CD4-positive, alpha-beta T cell treated with Interleukin-2 at 100 ng/mL for 4 hours (primary cell): ENCODE results near the gene ADAMTS6.
"Not testable (repeated sequence)": the region's sequence is repeated elsewhere in the genome, so short reads cannot be mapped to it uniquely, and the experiment has no call there.

Source experiments
- DNase-seq: peaks from one replicate; pipeline ENCODE4 v3.0.0-alpha.2; 2020; ENCODE audit warnings: low spot score

The ADAMTS6 gene

GRCh38 chr5:65468633-65469032, 13.1 kb downstream of the ADAMTS6 start:
- no peak for DNase-seq

GRCh38 chr5:65462139-65462705, 19.5 kb downstream of the ADAMTS6 start:
- no peak for DNase-seq

GRCh38 chr5:65461490-65461889, 20.2 kb downstream of the ADAMTS6 start:
- DNase-seq = no peak

GRCh38 chr5:65459995-65460394, 21.7 kb downstream of the ADAMTS6 start:
- no peak for DNase-seq

- DNase-seq = no peak
Measured at GRCh38 chr5:65455064-65455463, 26.7 kb downstream of the ADAMTS6 start.

- DNase-seq = no peak
Measured at GRCh38 chr5:65451436-65451835, 30.3 kb downstream of the ADAMTS6 start.

- no peak for DNase-seq
Measured at GRCh38 chr5:65446682-65447081, 35.0 kb downstream of the ADAMTS6 start.

GRCh38 chr5:65441800-65442199, 39.9 kb downstream of the ADAMTS6 start:
- no peak for DNase-seq

- DNase-seq = no peak
Measured at GRCh38 chr5:65440456-65440855, 41.3 kb downstream of the ADAMTS6 start.

- DNase-seq = no peak
Measured at GRCh38 chr5:65434122-65434521, 47.6 kb downstream of the ADAMTS6 start.

- no peak for DNase-seq
Measured at GRCh38 chr5:65426656-65427055, 55.1 kb downstream of the ADAMTS6 start.

GRCh38 chr5:65423623-65424022, 58.1 kb downstream of the ADAMTS6 start:
- DNase-seq = no peak

GRCh38 chr5:65418661-65419060, 63.1 kb downstream of the ADAMTS6 start:
- DNase-seq = no peak

GRCh38 chr5:65413822-65414221, 67.9 kb downstream of the ADAMTS6 start:
- no peak for DNase-seq

GRCh38 chr5:65412842-65413241, 68.9 kb downstream of the ADAMTS6 start:
- DNase-seq = no peak

GRCh38 chr5:65411356-65411755, 70.4 kb downstream of the ADAMTS6 start:
- DNase-seq = no peak

GRCh38 chr5:65395526-65396155, 86.1 kb downstream of the ADAMTS6 start:
- DNase-seq = no peak

- no peak for DNase-seq
Measured at GRCh38 chr5:65394087-65394486, 87.6 kb downstream of the ADAMTS6 start.

- DNase-seq = no peak
Measured at GRCh38 chr5:65391591-65391990, 90.1 kb downstream of the ADAMTS6 start.

GRCh38 chr5:65390208-65390607, 91.5 kb downstream of the ADAMTS6 start:
- no peak for DNase-seq

- DNase-seq = no peak
Measured at GRCh38 chr5:65383859-65384258, 97.9 kb downstream of the ADAMTS6 start.

GRCh38 chr5:65382582-65382981, 99.1 kb downstream of the ADAMTS6 start:
- DNase-seq = no peak

GRCh38 chr5:65370505-65370904, 111.2 kb downstream of the ADAMTS6 start:
- not testable (repeated sequence) for DNase-seq

GRCh38 chr5:65366655-65367054, 115.1 kb downstream of the ADAMTS6 start:
- no peak for DNase-seq
